Skeletal muscle cell (primary cell): Measurements from ENCODE around the gene SLC35D3.
"Not testable (repeated sequence)": the region's sequence is repeated elsewhere in the genome, so short reads cannot be mapped to it uniquely, and the experiment has no call there.

Source experiments
- DNase-seq: peaks from one replicate; pipeline ENCODE4 v3.0.0-alpha.2; 2010; ENCODE audit warnings: low read depth
- H3K4me3 ChIP-seq: 2 replicates; pipeline ENCODE4 v1.5.1; 2011; ENCODE audit warnings: low read depth, mild to moderate bottlenecking, control low read depth, low read length, moderate library complexity

Gene SLC35D3

GRCh38 chr6:136921381-136921935 is 643 bp upstream of the SLC35D3 start:
- H3K4me3 ChIP-seq = peak overlapping the region; percentile 51
- no peak for DNase-seq

DNA sequence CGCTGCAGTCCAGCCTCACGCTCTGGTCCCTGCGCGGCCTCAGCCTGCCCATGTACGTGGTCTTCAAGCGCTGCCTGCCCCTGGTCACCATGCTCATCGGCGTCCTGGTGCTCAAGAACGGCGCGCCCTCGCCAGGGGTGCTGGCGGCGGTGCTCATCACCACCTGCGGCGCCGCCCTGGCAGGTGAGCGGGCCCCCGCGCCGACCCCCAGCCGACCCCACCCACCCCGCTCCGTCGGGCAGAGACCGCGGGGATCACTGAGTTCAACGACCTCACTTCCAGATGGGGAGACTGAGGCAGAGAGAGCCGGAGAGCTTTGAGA is 545 bp downstream of the SLC35D3 start:
- no peak for DNase-seq
- peak overlapping the region; percentile 51 for H3K4me3 ChIP-seq

DNA sequence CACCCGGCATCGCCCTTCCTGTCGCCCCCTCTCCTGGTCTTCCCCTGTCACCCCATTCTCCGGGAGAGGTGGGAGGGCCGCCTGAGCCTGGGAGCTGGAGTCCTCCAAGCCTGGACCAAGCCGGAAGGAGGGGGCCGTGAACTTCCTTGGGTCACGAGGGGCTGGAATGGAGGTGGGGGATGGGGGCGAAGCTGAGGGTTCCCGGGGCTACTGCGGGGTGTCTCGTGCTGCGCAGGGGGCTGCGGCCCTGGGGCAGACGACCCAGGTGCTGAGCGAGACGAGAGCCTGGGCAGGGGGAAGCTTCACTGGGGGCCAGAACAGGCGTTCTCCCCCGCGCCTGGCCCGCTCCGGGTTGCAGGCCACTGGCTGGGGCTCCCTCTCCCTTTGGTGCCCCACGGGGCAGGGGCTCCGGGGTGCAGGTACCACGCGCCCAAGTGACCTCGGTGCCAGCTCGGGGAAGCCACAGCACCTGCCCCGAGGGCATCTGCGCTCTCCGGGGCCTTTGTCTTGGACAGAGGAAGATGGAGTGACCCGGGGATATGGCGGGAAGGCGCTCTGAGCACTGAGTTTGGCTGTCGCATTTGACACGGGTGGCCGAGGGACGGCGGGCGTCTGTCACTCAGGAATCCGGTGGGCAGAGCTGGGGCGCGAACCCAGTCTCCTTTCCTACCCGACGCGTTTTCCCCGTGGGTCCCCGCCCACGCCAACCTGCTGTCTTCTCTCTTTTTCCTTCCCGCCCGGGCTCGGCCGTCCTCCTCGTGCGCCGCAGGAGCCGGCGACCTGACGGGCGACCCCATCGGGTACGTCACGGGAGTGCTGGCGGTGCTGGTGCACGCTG is 1.2 kb downstream of the SLC35D3 start:
- no peak for DNase-seq
- H3K4me3 ChIP-seq = no peak overlapping the region

- DNase-seq = no peak
- no peak overlapping the region for H3K4me3 ChIP-seq
Observed at GRCh38 chr6:136923954-136924673, 2.0 kb downstream of the SLC35D3 start.

DNA sequence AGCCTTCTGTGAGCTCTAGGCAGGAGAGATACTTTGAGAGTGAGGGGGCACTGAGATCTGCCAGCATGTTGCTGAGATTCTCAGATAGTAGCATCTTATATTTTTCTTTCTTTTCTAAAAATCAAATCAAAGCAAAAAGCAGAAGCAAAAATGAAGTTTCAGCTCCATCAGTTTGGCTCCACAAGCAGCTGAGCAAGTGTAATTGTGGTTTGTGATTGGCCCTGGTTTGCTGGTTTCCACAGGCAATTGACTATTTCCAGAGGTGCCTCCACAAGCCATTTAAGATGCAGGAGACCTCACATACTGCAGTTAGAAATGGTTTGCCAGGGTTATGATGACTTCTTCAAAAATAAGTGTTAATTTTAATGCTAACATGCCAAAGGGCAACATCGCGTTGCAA is 4.3 kb downstream of the SLC35D3 start:
- no peak for DNase-seq

DNA sequence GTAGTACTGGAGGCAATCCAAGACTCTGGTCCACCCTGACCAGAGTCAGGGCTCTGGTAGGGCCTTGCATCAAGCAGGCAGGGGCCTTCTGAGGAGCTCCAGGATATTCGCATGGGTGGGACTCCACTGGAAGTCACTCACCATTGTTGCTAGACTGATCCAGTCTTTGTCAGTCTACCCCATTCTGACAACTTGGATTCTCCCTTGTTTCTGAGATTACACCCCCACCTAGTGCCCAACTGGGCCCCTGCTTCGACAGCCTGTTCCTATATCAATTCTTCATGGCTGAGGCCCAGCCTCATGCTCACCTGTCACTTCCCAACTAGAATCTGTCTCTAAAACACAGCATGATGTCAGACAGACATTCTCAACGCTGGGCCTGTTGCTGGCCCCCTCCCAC is 5.2 kb downstream of the SLC35D3 start:
- no peak for DNase-seq
- no peak overlapping the region for H3K4me3 ChIP-seq

More for the DNA sequence above, 4.3 kb downstream of the SLC35D3 start:
- no peak overlapping the region for H3K4me3 ChIP-seq

GRCh38 chr6:136930528-136930927 is 8.4 kb downstream of the SLC35D3 start:
- DNase-seq = no peak
- H3K4me3 ChIP-seq = no peak overlapping the region

GRCh38 chr6:136932599-136932998 is 10.5 kb downstream of the SLC35D3 start:
- no peak for DNase-seq
- no peak overlapping the region for H3K4me3 ChIP-seq

DNA sequence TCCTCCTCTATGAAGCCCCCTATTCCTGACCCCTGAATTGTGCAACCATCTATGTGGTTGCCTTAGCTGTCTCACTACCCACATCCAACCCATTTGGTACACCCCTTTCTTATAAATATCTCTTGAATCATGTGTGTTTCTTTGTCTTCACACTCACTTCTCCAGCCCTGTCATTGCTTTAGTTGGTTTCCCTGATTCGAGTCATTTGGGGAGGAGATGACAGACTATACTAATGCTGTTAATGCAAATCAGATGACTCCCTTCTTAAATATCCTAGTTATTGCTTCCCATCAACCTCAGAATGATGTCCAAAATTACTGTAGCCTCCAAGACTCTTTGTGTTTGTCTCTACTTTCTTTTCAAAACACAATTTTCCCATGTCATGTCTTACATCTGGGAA is 23.0 kb downstream of the SLC35D3 start:
- H3K4me3 ChIP-seq = no peak overlapping the region
- no peak for DNase-seq

GRCh38 chr6:136945711-136946121 is 23.6 kb downstream of the SLC35D3 start:
- no peak for DNase-seq
- H3K4me3 ChIP-seq = no peak overlapping the region

GRCh38 chr6:136947037-136947436 is 24.9 kb downstream of the SLC35D3 start:
- H3K4me3 ChIP-seq = no peak overlapping the region
- no peak for DNase-seq

DNA sequence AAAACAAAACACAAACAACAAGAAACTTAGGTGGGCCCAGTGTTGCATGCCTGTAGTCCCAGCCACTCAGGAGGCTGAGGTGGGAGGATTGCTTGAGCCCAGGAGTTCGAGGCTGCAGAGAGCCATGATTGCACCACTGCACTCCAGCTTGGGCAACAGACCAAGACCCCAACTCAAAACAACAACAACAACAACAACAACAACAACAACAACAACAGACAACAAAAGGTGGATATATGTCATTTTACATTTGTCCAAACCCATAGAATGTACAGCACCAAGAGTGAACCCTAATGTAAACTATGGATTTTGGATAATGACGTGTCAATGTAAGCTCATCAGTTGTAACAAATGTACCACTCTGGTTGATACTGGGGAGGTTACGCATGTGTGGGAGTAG is 27.9 kb downstream of the SLC35D3 start:
- DNase-seq, H3K4me3 ChIP-seq: not testable (repeated sequence)

DNA sequence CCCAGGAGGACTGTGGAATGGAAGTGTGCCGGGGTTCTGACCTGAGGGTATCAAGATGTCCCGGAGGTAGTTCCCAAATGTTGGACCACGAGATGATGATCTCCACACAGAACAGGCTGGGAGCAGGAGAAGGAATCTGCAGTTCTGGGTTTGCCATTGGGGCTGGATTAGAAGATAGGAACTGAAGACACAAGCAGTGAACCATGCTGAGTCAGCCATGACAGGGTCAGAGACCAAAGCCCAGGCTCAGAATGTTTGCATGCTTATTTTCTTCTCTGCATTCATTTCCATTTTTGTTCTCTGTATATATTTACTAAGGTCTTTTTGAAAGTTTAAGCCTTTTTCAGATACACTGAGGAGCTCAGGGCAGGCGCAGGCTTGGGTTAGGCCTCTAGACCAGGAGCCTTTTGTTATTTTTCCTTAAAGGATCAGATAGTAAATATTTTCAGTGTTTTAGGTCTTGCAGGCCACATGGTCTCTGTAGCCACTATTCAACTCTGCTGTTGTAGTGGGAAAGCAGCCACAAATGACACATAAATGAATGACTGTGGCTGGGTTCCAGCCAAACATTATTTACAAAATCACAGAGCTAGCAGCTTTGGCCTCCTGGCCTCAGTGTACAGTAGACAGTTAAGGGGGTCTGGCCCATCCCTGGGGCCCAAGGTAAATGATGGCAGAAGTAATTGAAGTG is 28.5 kb downstream of the SLC35D3 start:
- DNase-seq = no peak
- H3K4me3 ChIP-seq = no peak overlapping the region

GRCh38 chr6:136952714-136953260 is 30.7 kb downstream of the SLC35D3 start:
- H3K4me3 ChIP-seq = no peak overlapping the region
- no peak for DNase-seq

GRCh38 chr6:136955123-136955522 is 33.0 kb downstream of the SLC35D3 start:
- DNase-seq = no peak
- no peak overlapping the region for H3K4me3 ChIP-seq

GRCh38 chr6:136956590-136957544 is 34.8 kb downstream of the SLC35D3 start:
- H3K4me3 ChIP-seq = no peak overlapping the region
- no peak for DNase-seq

DNA sequence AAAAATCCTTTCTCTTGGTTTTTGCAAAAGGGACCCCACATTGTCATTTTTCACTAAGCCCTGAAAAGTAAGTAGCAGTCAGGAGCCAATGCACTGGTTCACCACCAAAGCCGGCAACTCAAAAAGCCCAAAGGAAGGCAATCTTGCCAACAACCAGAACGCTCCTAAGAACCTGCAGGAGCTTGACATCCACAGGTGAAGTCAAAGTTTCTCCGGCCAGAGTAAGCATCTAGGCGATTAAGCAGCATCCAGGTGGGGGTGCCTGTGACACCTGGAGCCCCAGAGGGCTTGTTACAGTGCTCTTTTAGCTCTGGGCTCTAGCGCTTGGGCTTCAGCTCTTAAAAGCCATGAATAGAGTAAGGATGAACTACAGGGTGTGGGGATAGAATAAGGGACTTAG is 36.1 kb downstream of the SLC35D3 start:
- no peak for DNase-seq
- H3K4me3 ChIP-seq = no peak overlapping the region

DNA sequence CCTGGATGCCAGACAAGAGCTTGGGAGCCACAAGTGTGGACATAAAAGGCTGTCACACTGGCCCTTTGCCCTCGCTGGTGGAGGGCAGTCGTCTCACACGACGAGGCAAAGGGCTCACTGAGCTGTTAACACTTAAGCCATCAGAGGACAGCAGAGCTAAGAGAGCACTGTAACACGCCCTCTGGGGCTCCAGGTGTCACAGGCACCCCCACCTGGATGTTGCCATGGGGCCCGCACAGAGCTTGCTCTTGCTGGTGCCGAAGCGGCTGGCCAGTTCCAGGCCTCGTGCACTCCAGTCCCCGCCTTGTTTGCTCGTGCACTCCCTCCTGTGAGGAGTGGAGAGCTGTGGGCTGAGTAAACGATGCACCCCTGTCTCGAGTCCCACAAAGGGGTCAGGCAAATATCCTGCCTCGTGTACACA is 37.4 kb downstream of the SLC35D3 start:
- DNase-seq = no peak
- H3K4me3 ChIP-seq = no peak overlapping the region

GRCh38 chr6:136959935-136960334 is 37.8 kb downstream of the SLC35D3 start:
- not testable (repeated sequence) for H3K4me3 ChIP-seq, DNase-seq
